Stimulated activated CD8-positive, alpha-beta memory T cell treated with anti-CD3 and anti-CD28 coated beads, Interleukin-4, amount 100 ng/mL, for 24 hours (primary cell): ENCODE measurements around the gene TMPRSS4.

Source experiments
- DNase-seq: peaks from one replicate; pipeline ENCODE4 v3.0.0-alpha.2; 2020; ENCODE audit warnings: low read depth

TMPRSS4 gene

GRCh38 chr11:118135051-118135795, 58.3 kb downstream of the TMPRSS4 start:
- DNase-seq: no peak

GRCh38 chr11:118135796-118136165, 58.9 kb downstream of the TMPRSS4 start:
- DNase-seq: no peak

- DNase-seq: no peak
These were observed 59.5 kb downstream of the TMPRSS4 start for GRCh38 chr11:118136341-118136740.

GRCh38 chr11:118136801-118137200, 59.9 kb downstream of the TMPRSS4 start:
- DNase-seq: no peak

GRCh38 chr11:118138839-118139420, 62.1 kb downstream of the TMPRSS4 start:
- DNase-seq: no peak

- DNase-seq: no peak
These were observed 62.7 kb downstream of the TMPRSS4 start for GRCh38 chr11:118139578-118139977.

GRCh38 chr11:118142081-118142480, 65.2 kb downstream of the TMPRSS4 start:
- DNase-seq: no peak

- DNase-seq: no peak
These were observed 65.9 kb downstream of the TMPRSS4 start for GRCh38 chr11:118142809-118143208.

- DNase-seq: no peak
These were observed 66.8 kb downstream of the TMPRSS4 start for GRCh38 chr11:118143661-118144185.

- no peak for DNase-seq
These were observed 67.7 kb downstream of the TMPRSS4 start for GRCh38 chr11:118144301-118145268.

GRCh38 chr11:118145285-118146227, 68.7 kb downstream of the TMPRSS4 start:
- DNase-seq: peak; percentile 81

- no peak for DNase-seq
These were observed 69.7 kb downstream of the TMPRSS4 start for GRCh38 chr11:118146554-118146953.

GRCh38 chr11:118147502-118147901, 70.6 kb downstream of the TMPRSS4 start:
- no peak for DNase-seq

- no peak for DNase-seq
These were observed 71.4 kb downstream of the TMPRSS4 start for GRCh38 chr11:118148240-118148639.

GRCh38 chr11:118148856-118149255, 72.0 kb downstream of the TMPRSS4 start:
- no peak for DNase-seq

GRCh38 chr11:118149493-118149892, 72.6 kb downstream of the TMPRSS4 start:
- DNase-seq: no peak

- DNase-seq: no peak
These were observed 74.6 kb downstream of the TMPRSS4 start for GRCh38 chr11:118151431-118151830.

- no peak for DNase-seq
These were observed 75.2 kb downstream of the TMPRSS4 start for GRCh38 chr11:118152020-118152551.

GRCh38 chr11:118152552-118153471, 75.9 kb downstream of the TMPRSS4 start, which contains the start of gene SCN4B:
SCN4B (minus strand) TSS chr11:118152823; CDS start chr11:118152673, 150 bp downstream.
- no peak for DNase-seq

GRCh38 chr11:118153516-118153915, 76.6 kb downstream of the TMPRSS4 start:
- DNase-seq: no peak
